ENCODE measurements around the gene STBD1.
"Not testable (repeated sequence)": the region's sequence is repeated elsewhere in the genome, so short reads cannot be mapped to it uniquely, and the experiment has no call there.

Gene STBD1

GRCh38 chr4:76322236-76322635 lies 15.7 kb downstream of the STBD1 start:
- DNase-seq (ENCODE audit: low spot score) = no peak

GRCh38 chr4:76325072-76325471 lies 18.5 kb downstream of the STBD1 start:
- no peak for DNase-seq (ENCODE audit: low spot score)

- DNase-seq (ENCODE audit: low spot score) = no peak
Measured at GRCh38 chr4:76326515-76326914, 20.0 kb downstream of the STBD1 start.

- no peak for DNase-seq (ENCODE audit: low spot score)
Measured at GRCh38 chr4:76334885-76335284, 28.4 kb downstream of the STBD1 start.

- DNase-seq (ENCODE audit: low spot score) = no peak
Measured at GRCh38 chr4:76339364-76339763, 32.8 kb downstream of the STBD1 start.

GRCh38 chr4:76341063-76341462 lies 34.5 kb downstream of the STBD1 start:
- DNase-seq (ENCODE audit: low spot score) = no peak

GRCh38 chr4:76342191-76342590 lies 35.7 kb downstream of the STBD1 start:
- no peak for DNase-seq (ENCODE audit: low spot score)

GRCh38 chr4:76342803-76343202 lies 36.3 kb downstream of the STBD1 start:
- no peak for DNase-seq (ENCODE audit: low spot score)

- DNase-seq (ENCODE audit: low spot score) = no peak
Measured at GRCh38 chr4:76354517-76355473, 48.3 kb downstream of the STBD1 start.

GRCh38 chr4:76357981-76358380 lies 51.4 kb downstream of the STBD1 start:
- DNase-seq (ENCODE audit: low spot score) = no peak

- not testable (repeated sequence) for DNase-seq (ENCODE audit: low spot score)
Measured at GRCh38 chr4:76359881-76360466, 53.4 kb downstream of the STBD1 start.

Data from HuH-7 (cell line).